Measurements from ENCODE around the gene RGS3. TPM values are rescaled to one million over a fixed set of nuclear protein-coding genes. Genes with fewer than 3 reads are reported as not detected.
A peak's percentile ranks its signal among the peaks of the same experiment; 100 is the strongest.

RGS3 gene
- total RNA-seq, 3 donors from 2014 or later = 65.9 to 83.8 (median 70.7) TPM

DNA sequence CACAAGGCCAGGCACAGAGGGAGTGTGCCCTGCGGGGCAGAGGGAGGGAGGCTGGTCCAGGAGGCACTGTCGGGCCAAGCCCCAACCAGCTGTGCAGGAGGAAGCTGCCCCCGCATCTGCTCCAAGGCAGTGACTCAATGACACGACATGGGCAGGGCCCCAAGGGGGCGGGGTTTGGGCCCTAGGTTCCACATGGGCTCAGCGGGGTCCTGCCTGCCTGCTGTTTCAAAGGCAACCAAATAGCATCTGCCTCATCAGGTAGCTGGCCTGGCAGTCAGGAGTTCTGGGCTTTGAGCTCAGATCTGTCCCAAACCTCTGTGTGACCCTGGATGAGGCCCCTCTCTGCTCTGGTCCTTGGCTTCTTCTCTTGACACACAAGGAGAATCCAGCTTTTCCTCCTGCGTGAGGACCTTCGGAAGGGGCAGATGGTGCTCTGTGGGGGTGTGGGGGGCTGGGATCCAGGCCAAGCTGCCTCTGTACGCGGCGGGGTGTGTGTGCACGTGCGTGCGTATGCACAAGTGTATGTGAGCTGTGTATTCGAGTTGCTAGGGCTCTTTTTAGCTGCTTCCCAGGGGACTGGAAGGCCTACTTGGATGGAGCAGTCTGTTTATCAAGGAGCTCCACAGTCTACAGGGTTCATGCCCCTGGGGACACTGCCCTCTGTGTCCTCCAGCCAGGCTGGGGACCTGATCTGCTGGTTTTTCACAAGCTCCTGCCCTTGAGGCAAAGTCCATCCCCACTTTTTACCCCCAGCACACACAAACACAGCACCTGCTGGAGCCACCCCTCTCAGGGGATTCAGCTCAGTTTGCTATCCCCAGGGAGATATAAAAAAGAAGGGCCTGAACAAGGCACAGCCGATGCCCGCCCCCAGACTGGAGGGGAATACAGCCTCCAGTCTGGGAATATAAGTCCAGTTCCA lies 138.9 kb downstream of the RGS3 start:
- DNase-seq (peak; percentile 52 to 76 (median 62)), ATAC-seq (peak; percentile 71)
- Histone ChIP-seq H3K4me3 (no peak overlapping the region), H3K9me3 (no peaks in the 10 kb centered on the region), H3K36me3 (ENCODE audit: low read depth) (no peaks in the 10 kb centered on the region), H3K4me1 (ENCODE audit: low read depth) (no peaks in the 10 kb centered on the region)
- intact Hi-C loops (cut with DNase I, micrococcal nuclease) = no loop called here
- TF ChIP-seq, protein P1, sequence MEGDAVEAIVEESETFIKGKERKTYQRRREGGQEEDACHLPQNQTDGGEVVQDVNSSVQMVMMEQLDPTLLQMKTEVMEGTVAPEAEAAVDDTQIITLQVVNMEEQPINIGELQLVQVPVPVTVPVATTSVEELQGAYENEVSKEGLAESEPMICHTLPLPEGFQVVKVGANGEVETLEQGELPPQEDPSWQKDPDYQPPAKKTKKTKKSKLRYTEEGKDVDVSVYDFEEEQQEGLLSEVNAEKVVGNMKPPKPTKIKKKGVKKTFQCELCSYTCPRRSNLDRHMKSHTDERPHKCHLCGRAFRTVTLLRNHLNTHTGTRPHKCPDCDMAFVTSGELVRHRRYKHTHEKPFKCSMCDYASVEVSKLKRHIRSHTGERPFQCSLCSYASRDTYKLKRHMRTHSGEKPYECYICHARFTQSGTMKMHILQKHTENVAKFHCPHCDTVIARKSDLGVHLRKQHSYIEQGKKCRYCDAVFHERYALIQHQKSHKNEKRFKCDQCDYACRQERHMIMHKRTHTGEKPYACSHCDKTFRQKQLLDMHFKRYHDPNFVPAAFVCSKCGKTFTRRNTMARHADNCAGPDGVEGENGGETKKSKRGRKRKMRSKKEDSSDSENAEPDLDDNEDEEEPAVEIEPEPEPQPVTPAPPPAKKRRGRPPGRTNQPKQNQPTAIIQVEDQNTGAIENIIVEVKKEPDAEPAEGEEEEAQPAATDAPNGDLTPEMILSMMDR (IDR thresholded peaks at IDR 0.05) = no peak

DNA sequence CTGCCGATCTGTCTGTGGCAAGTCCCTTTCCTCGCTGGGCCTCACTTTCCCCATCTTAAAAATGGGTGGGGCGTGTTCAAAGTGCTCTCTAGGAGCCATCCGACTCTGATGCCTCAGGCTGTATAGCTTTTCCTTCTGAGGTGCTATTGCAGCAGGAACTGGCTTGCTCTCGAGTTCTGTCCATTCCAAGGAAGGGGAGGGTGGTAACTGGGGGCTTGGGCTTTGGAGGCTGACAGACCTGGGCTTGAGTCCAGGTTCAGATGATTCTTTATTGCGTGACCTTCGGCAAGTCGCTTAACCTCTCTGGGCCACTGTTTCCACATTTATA lies 139.5 kb downstream of the RGS3 start:
- peak in 1 of 3 donors; percentile 8 for DNase-seq
- intact Hi-C loops (cut with DNase I, micrococcal nuclease) = no loop called here

DNA sequence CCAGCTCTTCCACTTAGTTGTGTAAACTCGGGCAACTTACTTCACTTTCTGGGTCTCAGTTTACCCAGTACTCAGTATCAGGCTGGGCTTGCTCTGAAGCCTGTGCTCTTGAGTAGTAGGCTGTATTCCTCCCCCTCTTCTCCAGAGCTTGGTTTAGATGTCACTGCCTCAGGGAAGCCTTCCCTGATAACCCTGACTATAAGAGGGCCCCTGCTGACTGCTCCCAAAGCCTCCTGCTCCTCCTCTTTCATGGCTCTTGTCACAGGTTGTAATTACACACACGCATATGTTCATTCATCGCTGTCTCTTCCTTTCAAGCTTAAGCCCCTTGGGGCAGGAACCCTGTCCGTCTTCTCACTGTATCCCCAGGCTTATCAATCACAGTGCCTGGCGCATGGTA lies 140.2 kb downstream of the RGS3 start:
- no peak for DNase-seq
- no peak for ATAC-seq
- no peaks in the 10 kb centered on the region for H3K36me3 ChIP-seq (ENCODE audit: low read depth)
- H3K4me3 ChIP-seq = no peak overlapping the region
- no peaks in the 10 kb centered on the region for H3K9me3 ChIP-seq
- H3K4me1 ChIP-seq (ENCODE audit: low read depth) = no peaks in the 10 kb centered on the region
- TF ChIP-seq, protein P1 (IDR thresholded peaks at IDR 0.05) = no peak
- intact Hi-C loops (cut with DNase I, micrococcal nuclease) = no loop called here

More for the DNA sequence above, 139.5 kb downstream of the RGS3 start:
- no peak for ATAC-seq
- no peaks in the 10 kb centered on the region for H3K9me3 ChIP-seq
- TF ChIP-seq, protein P1 (IDR thresholded peaks at IDR 0.05) = no peak
- H3K4me3 ChIP-seq = no peak overlapping the region
- H3K36me3 ChIP-seq (ENCODE audit: low read depth) = no peaks in the 10 kb centered on the region
- no peaks in the 10 kb centered on the region for H3K4me1 ChIP-seq (ENCODE audit: low read depth)

DNA sequence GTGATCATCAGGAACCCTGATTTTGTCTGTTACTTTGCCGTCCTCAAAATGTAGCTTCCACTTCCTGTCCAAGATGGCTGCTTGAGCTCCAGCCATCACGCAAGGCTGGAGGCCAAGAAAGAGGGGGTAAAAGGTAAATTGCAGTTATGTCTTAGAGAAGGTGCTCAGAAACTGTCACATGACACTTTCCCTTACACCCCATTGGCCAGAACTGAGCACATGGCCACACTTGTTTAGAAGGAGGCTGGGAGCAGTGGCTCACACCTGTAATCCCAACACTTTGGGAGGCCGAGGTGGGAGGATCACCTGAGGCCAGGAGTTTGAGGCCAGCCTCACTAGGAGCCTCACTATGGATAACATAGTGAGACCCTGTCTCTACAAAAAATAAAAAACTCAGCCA lies 140.9 kb downstream of the RGS3 start:
- TF ChIP-seq, protein P1 (IDR thresholded peaks at IDR 0.05) = no peak
- no peaks in the 10 kb centered on the region for H3K4me1 ChIP-seq (ENCODE audit: low read depth)
- intact Hi-C loops (cut with DNase I, micrococcal nuclease) = no loop called here
- H3K36me3 ChIP-seq (ENCODE audit: low read depth) = no peaks in the 10 kb centered on the region
- H3K4me3 ChIP-seq = no peak overlapping the region
- no peaks in the 10 kb centered on the region for H3K9me3 ChIP-seq
- ATAC-seq = no peak
- peak in 1 of 3 donors; percentile 6 for DNase-seq

DNA sequence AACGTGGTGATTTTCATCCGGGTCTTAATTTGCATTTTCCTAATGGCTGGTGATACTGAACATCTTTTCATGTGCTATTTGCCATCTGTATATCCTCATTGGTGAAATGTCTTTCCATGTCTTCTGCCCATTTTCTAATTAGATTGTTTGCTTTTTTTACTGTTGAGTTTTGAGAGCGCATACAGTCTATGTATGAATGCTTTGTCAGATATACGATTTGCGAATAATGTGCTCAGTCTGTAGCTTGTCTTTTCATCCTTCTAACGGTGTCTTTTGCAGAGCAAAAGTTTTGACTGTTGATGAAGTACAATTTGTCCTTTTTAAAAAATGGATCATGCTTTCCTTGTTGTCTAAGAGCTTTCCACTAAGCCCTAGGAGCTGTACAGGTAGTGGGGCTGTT lies 143.0 kb downstream of the RGS3 start:
- Histone ChIP-seq H3K9me3 (no peaks in the 10 kb centered on the region), H3K36me3 (ENCODE audit: low read depth) (no peaks in the 10 kb centered on the region), H3K4me3 (no peak overlapping the region), H3K4me1 (ENCODE audit: low read depth) (no peaks in the 10 kb centered on the region)
- TF ChIP-seq, protein P1 (IDR thresholded peaks at IDR 0.05) = no peak
- intact Hi-C loops (cut with DNase I, micrococcal nuclease) = no loop called here
- DNase-seq = no peak
- ATAC-seq = no peak
